ENCODE measurements around the gene SMTN. TPM values are rescaled to one million over a fixed set of nuclear protein-coding genes. Genes with fewer than 3 reads are reported as not detected.

SMTN gene
- total and polyA plus RNA-seq, 9 of the 15 experiments (the other 6 are each of a cell fraction or from before 2014, with no cell fraction given) = 2.5 to 41.1 (median 16.1) TPM

- DNase-seq (ENCODE audit: extremely low read depth in 1 of 4, low spot score in 3 of 4) (peak; percentile 93 to 96 (median 94)), ATAC-seq (peak; percentile 100), FAIRE-seq (peak; percentile 97)
- no peaks in the 10 kb centered on the region for H4K20me1 ChIP-seq (replicated peaks; ENCODE audit: control insufficient read depth, insufficient read depth, low read length)
- peak within 1 kb of the TSS; percentile 52 for H3K4me3 ChIP-seq
- in situ Hi-C loops (cut with MboI) = no loop called here
- BruUV-seq (replicated peaks) = no TSS peak
- H3K36me3 ChIP-seq (ENCODE audit: control insufficient read depth, insufficient read depth, low read length) = no peaks in the 10 kb centered on the region
- peaks cover 2 to 17% of the 10 kb centered on the region in 2 experiments; a peak in 4 of 5 replicates for H3K4me1 ChIP-seq (replicated peaks in 1 of 2; ENCODE audit: control insufficient read depth in 2 of 2, insufficient read depth in 2 of 2, low read length in 2 of 2)
- no peaks in the 10 kb centered on the region for H3K79me2 ChIP-seq (ENCODE audit: control insufficient read depth, insufficient read depth, low read length)
- intact Hi-C loops (cut with micrococcal nuclease) = loop anchor here (2.0 kb wide), 1 partner anchor 41 kb away; no protein-coding TSS in a partner anchor
- 2% methylated on average over 34 of the region's 67 CpGs for WGBS (ENCODE audit: insufficient coverage, low coverage, missing lambda C conversion rate)
- H3K27me3 ChIP-seq (ENCODE audit: control insufficient read depth in 2 of 2, insufficient read depth in 2 of 2, low read length in 2 of 2) = no peaks in the 10 kb centered on the region
- ChIA-PET POLR2A (interaction anchor here (0.6 to 1.6 kb wide), 13 partner anchors 9 to 1628 kb away, joined by 3 to 8 read pairs (median 3); partner anchors contain the start of gene RNF185), CTCF (ENCODE audit: low intra/inter-chr PET ratio) (interaction anchor here (0.8 to 2.3 kb wide), 2 partner anchors 42 to 124 kb away, joined by 5 to 18 read pairs; no protein-coding TSS in a partner anchor)
- H2AFZ ChIP-seq (ENCODE audit: low read depth, low read length) = peak within 1 kb of the TSS; percentile 99
- peak within 1 kb of the TSS; percentile 73 to 91 for H3K9ac ChIP-seq (ENCODE audit: insufficient read depth in 1 of 2, low read depth in 2 of 2, low read length in 2 of 2)
- H3K9me1 ChIP-seq (ENCODE audit: control insufficient read depth, insufficient read depth, low read length) = no peaks in the 10 kb centered on the region
- peak within 1 kb of the TSS; percentile 68 for H3K27ac ChIP-seq (ENCODE audit: extremely low read depth, low read depth, low read length)
- H3K9me3 ChIP-seq (replicated peaks; ENCODE audit: control insufficient read depth, insufficient read depth, low read depth, low read length) = no peaks in the 10 kb centered on the region
- H3K4me2 ChIP-seq (ENCODE audit: insufficient read depth, low read length) = peak within 1 kb of the TSS; percentile 91
- TF ChIP-seq ZNF436 (CRISPR knock-in tag; IDR thresholded peaks at IDR 0.05) = no peak
- TF ChIP-seq CBX1 (IDR thresholded peaks at IDR 0.05; ENCODE audit: low read depth) = no peak
- TF ChIP-seq, protein P1, sequence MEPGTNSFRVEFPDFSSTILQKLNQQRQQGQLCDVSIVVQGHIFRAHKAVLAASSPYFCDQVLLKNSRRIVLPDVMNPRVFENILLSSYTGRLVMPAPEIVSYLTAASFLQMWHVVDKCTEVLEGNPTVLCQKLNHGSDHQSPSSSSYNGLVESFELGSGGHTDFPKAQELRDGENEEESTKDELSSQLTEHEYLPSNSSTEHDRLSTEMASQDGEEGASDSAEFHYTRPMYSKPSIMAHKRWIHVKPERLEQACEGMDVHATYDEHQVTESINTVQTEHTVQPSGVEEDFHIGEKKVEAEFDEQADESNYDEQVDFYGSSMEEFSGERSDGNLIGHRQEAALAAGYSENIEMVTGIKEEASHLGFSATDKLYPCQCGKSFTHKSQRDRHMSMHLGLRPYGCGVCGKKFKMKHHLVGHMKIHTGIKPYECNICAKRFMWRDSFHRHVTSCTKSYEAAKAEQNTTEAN (CRISPR knock-in tag; IDR thresholded peaks at IDR 0.05) = no peak
- no peak for TF ChIP-seq BDP1 (IDR thresholded peaks at IDR 0.05; ENCODE audit: insufficient read depth, insufficient read length)
- no peak for TF ChIP-seq SMAD4 (CRISPR knock-in tag; conservative IDR thresholded peaks at IDR 0.05)
- TF ChIP-seq BCOR (IDR thresholded peaks at IDR 0.05) = no peak
- no peak for TF ChIP-seq MBD2 (IDR thresholded peaks at IDR 0.05; ENCODE audit: borderline replicate concordance, low read depth)
- peak in 1 of 2 experiments; percentile 64; a peak in 3 of 4 replicates for TF ChIP-seq FOXK2 (conservative IDR thresholded peaks at IDR 0.05 in 1 of 2, IDR thresholded peaks at IDR 0.05 in 1 of 2; ENCODE audit: low read depth in 2 of 2)
- TF ChIP-seq HINFP (tag; conservative IDR thresholded peaks at IDR 0.05; ENCODE audit: low read depth) = no peak
- no peak for TF ChIP-seq ZNF644 (tag; IDR thresholded peaks at IDR 0.05; ENCODE audit: low read depth)
- no peak for TF ChIP-seq TRIM24 (IDR thresholded peaks at IDR 0.05)
- TF ChIP-seq ZNF239 (CRISPR knock-in tag; IDR thresholded peaks at IDR 0.05) = no peak
- TF ChIP-seq ATF7 (IDR thresholded peaks at IDR 0.05) = peak; percentile 48; the same call in 1 of the 2 replicates
- TF ChIP-seq CREB1 (IDR thresholded peaks at IDR 0.05) = peak; percentile 92
- peak; percentile 80 for TF ChIP-seq CREB1 (CRISPR knock-in tag; IDR thresholded peaks at IDR 0.05)
- TF ChIP-seq HNRNPLL (IDR thresholded peaks at IDR 0.05; ENCODE audit: low read depth, low read length, poor library complexity, severe bottlenecking) = peak; percentile 33
- no peak for TF ChIP-seq POLR2A (conservative IDR thresholded peaks at IDR 0.05)
- TF ChIP-seq JUND (IDR thresholded peaks at IDR 0.05; ENCODE audit: borderline replicate concordance, low read depth, low read length) = peak; percentile 37
- no peak for TF ChIP-seq JUND (tag; IDR thresholded peaks at IDR 0.05; ENCODE audit: borderline replicate concordance, low read depth, low read length)
- TF ChIP-seq KAT2B (IDR thresholded peaks at IDR 0.05; ENCODE audit: low read depth, low read length) = no peak
- TF ChIP-seq MYC (IDR thresholded peaks at IDR 0.05; ENCODE audit: low read depth, low read length) = peak; percentile 25; the same call in 1 of the 2 replicates
- no peak for TF ChIP-seq MYC (CRISPR knock-in tag; IDR thresholded peaks at IDR 0.05; ENCODE audit: borderline replicate concordance, low read depth)
- TF ChIP-seq CREM (IDR thresholded peaks at IDR 0.05; ENCODE audit: low read depth) = peak; percentile 94
Measured at GRCh38 chr22:31107178-31107893, 26.2 kb downstream of the SMTN start, which contains the start of gene SELENOM. SELENOM (minus strand) TSS chr22:31107568; CDS start chr22:31107505, 63 bp downstream.

Data from K562 (cell line).